Measurements from ENCODE around the gene SCYGR7. TPM values are rescaled to one million over a fixed set of nuclear protein-coding genes. Genes with fewer than 3 reads are reported as not detected.

SCYGR7 gene
- total and polyA plus RNA-seq, 2 of the 13 experiments (the other 11 are each of a cell fraction or from before 2014, with no cell fraction given), result not detected

DNA sequence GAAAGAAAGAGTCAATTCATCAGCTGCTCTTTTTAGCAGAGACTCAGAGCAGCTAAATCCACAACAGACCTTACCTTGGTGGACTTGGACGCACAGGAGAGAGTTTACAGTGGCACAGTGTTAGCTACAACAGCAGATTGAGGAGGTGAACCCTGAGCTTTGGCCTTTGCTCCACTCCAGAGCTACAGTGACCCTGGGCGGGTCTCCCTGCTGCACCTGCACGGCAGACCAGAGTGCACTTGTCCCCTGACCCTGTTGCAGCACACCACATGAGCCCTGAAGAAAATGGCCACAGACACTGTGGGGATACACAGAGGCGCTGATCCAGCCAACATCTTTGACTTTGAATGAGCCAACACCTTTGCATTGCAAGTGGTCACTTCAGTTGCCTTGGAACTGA, 21.3 kb upstream of the SCYGR7 start (continued):
- TF ChIP-seq HIC2 (CRISPR knock-in tag; IDR thresholded peaks at IDR 0.05; ENCODE audit: low read depth) (no peak), MIER2 (CRISPR knock-in tag; IDR thresholded peaks at IDR 0.05) (0 out of 2 replicates have a peak, but pooled peaks have one; percentile 24), SPEN (CRISPR knock-in tag; IDR thresholded peaks at IDR 0.05; ENCODE audit: low read depth) (peak; percentile 73), ZKSCAN8 (CRISPR knock-in tag; IDR thresholded peaks at IDR 0.05; ENCODE audit: borderline replicate concordance) (no peak), HMGXB3 (CRISPR knock-in tag; IDR thresholded peaks at IDR 0.05; ENCODE audit: borderline replicate concordance) (no peak), CENPX (CRISPR knock-in tag; IDR thresholded peaks at IDR 0.05) (no peak), NFE2L2 (IDR thresholded peaks at IDR 0.05; ENCODE audit: low read length) (no peak), THAP9 (CRISPR knock-in tag; IDR thresholded peaks at IDR 0.05; ENCODE audit: borderline replicate concordance) (peak; percentile 57; the same call in 1 of the 2 replicates), ZMYM4 (CRISPR knock-in tag; IDR thresholded peaks at IDR 0.05) (peak; percentile 94), ZNF101 (CRISPR knock-in tag; IDR thresholded peaks at IDR 0.05; ENCODE audit: borderline replicate concordance, low read depth) (no peak), SOX6 (IDR thresholded peaks at IDR 0.05) (no peak), SOX6 (CRISPR knock-in tag; IDR thresholded peaks at IDR 0.05) (peak; percentile 68), KAT7 (CRISPR knock-in tag; IDR thresholded peaks at IDR 0.05; ENCODE audit: borderline replicate concordance) (no peak), NFKB2 (CRISPR knock-in tag; IDR thresholded peaks at IDR 0.05; ENCODE audit: borderline replicate concordance) (no peak), ZNF274 (CRISPR knock-in tag; IDR thresholded peaks at IDR 0.05) (0 out of 2 replicates have a peak, but pooled peaks have one; percentile 38), ATAD3A (CRISPR knock-in tag; IDR thresholded peaks at IDR 0.05) (no peak)
- TF ChIP-seq, protein P1, sequence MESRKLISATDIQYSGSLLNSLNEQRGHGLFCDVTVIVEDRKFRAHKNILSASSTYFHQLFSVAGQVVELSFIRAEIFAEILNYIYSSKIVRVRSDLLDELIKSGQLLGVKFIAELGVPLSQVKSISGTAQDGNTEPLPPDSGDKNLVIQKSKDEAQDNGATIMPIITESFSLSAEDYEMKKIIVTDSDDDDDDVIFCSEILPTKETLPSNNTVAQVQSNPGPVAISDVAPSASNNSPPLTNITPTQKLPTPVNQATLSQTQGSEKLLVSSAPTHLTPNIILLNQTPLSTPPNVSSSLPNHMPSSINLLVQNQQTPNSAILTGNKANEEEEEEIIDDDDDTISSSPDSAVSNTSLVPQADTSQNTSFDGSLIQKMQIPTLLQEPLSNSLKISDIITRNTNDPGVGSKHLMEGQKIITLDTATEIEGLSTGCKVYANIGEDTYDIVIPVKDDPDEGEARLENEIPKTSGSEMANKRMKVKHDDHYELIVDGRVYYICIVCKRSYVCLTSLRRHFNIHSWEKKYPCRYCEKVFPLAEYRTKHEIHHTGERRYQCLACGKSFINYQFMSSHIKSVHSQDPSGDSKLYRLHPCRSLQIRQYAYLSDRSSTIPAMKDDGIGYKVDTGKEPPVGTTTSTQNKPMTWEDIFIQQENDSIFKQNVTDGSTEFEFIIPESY (CRISPR knock-in tag; IDR thresholded peaks at IDR 0.05), result peak; percentile 63; the same call in 1 of the 2 replicates
- TF ChIP-seq, protein P2, sequence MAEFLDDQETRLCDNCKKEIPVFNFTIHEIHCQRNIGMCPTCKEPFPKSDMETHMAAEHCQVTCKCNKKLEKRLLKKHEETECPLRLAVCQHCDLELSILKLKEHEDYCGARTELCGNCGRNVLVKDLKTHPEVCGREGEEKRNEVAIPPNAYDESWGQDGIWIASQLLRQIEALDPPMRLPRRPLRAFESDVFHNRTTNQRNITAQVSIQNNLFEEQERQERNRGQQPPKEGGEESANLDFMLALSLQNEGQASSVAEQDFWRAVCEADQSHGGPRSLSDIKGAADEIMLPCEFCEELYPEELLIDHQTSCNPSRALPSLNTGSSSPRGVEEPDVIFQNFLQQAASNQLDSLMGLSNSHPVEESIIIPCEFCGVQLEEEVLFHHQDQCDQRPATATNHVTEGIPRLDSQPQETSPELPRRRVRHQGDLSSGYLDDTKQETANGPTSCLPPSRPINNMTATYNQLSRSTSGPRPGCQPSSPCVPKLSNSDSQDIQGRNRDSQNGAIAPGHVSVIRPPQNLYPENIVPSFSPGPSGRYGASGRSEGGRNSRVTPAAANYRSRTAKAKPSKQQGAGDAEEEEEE (CRISPR knock-in tag; IDR thresholded peaks at IDR 0.05; ENCODE audit: borderline replicate concordance), result no peak
